ENCODE results near the gene P3H3. TPM values are rescaled to one million over a fixed set of nuclear protein-coding genes. Genes with fewer than 3 reads are reported as not detected.
"Not testable (repeated sequence)": the region's sequence is repeated elsewhere in the genome, so short reads cannot be mapped to it uniquely, and the experiment has no call there.

Gene P3H3
- total RNA-seq, 6 experiments from 2014 or later = 0.98 to 2.1 (median 1.5) TPM

DNA sequence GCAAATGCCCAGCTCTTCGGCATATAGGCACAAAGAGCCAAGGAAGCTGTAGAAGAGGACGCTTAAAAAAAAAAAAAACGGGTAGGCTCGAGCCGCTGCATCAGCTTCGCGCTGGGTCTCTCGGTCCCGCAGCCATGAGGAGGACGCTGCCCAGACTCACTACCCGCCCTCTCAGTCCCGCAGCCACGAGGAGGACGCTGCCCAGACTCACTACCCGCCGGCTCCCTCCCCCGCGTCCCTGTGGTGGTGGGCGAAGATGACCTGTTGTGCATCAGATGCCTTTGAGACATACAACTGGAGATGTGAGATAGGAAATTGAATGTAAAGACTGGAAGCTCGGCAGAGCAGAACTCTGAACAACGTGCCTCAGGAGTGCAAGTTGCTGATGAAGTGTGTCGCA is 56.3 kb downstream of the P3H3 start:
- no peak overlapping the region for H3K4me3 ChIP-seq
- no peak for ATAC-seq
- peaks cover 0 to 8% (median 0%) of the 10 kb centered on the region in 4 donors for H3K36me3 ChIP-seq
- no peaks in the 10 kb centered on the region for H3K27me3 ChIP-seq
- WGBS (ENCODE audit: insufficient coverage, low coverage, low lambda C conversion rate, missing lambda C conversion rate) = 83% methylated on average over 22 of the region's 22 CpGs
- no peak for DNase-seq
- TF ChIP-seq, protein P1, sequence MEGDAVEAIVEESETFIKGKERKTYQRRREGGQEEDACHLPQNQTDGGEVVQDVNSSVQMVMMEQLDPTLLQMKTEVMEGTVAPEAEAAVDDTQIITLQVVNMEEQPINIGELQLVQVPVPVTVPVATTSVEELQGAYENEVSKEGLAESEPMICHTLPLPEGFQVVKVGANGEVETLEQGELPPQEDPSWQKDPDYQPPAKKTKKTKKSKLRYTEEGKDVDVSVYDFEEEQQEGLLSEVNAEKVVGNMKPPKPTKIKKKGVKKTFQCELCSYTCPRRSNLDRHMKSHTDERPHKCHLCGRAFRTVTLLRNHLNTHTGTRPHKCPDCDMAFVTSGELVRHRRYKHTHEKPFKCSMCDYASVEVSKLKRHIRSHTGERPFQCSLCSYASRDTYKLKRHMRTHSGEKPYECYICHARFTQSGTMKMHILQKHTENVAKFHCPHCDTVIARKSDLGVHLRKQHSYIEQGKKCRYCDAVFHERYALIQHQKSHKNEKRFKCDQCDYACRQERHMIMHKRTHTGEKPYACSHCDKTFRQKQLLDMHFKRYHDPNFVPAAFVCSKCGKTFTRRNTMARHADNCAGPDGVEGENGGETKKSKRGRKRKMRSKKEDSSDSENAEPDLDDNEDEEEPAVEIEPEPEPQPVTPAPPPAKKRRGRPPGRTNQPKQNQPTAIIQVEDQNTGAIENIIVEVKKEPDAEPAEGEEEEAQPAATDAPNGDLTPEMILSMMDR (IDR thresholded peaks at IDR 0.05) = no peak
- no peak for TF ChIP-seq POLR2A (IDR thresholded peaks at IDR 0.05)
- intact Hi-C loops (cut with DNase I) = no loop called here
- no peaks in the 10 kb centered on the region for H3K9me3 ChIP-seq
- H3K27ac ChIP-seq = no peak overlapping the region
- H3K4me1 ChIP-seq = peaks cover 0 to 28% (median 2%) of the 10 kb centered on the region in 4 donors

DNA sequence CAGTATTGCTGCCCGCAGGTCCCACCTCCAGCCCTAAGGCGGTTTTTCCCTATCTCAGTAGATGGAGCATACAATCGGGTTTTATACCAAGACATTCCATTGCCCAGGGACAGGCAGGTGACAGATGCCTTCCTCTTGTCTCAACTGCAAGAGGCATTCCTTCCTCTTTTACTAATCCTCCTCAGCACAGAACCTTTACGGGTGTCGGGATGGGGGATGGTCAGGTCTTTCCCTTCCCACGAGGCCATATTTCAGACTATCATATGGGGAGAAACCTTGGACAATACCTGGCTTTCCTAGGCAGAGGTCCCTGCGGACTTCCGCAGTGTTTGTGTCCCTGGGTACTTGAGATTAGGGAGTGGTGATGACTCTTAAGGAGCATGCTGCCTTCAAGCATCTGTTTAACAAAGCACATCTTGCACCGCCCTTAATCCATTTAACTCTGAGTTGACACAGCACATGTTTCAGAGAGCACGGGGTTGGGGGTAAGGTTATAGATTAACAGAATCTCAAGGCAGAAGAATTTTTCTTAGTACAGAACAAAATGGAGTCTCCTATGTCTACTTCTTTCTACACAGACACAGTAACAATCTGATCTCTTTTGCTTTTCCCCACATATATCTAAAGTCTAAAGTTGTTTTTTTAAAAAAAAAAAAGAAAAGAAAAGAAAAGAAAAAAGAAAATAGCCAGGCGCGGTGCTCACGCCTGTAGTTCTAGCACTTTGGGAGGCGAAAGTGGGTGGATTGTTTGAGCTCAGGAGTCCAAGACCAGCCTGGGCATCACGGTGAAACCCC is 58.2 kb downstream of the P3H3 start:
- H3K36me3 ChIP-seq; H3K27ac ChIP-seq; ATAC-seq; intact Hi-C loops (cut with DNase I); H3K9me3 ChIP-seq; H3K4me3 ChIP-seq; DNase-seq; H3K27me3 ChIP-seq: not testable (repeated sequence)
- WGBS (ENCODE audit: insufficient coverage, low coverage, low lambda C conversion rate, missing lambda C conversion rate) = 71% methylated on average over 8 of the region's 15 CpGs
- H3K4me1 ChIP-seq = peaks cover 0 to 22% (median 2%) of the 10 kb centered on the region in 4 donors

DNA sequence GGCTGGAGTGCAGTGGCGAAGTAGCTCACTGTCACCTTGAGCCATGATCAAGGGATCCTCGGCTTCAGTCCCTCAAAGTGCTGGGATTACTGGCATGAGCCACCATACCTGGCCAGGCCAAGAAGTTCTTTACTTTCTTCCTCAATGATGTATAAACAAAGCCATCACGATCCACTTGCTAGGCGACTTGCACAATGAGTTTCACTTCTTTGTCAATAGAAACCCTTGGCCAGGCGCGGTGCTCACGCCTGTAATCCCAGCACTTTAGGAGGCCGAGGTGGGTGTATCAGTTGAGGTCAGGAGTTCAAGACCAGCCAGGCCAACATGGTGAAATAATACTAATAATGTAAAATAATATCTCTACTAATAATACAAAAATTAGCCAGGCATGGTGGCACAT is 59.3 kb downstream of the P3H3 start:
- Histone ChIP-seq H3K4me1 (peaks cover 0 to 27% (median 2%) of the 10 kb centered on the region in 4 donors), H3K36me3 (peaks cover 0 to 8% (median 0%) of the 10 kb centered on the region in 4 donors), H3K9me3 (no peaks in the 10 kb centered on the region), H3K27ac (no peak overlapping the region), H3K27me3 (no peaks in the 10 kb centered on the region), H3K4me3 (no peak overlapping the region)
- DNase-seq (no peak), ATAC-seq (no peak)
- intact Hi-C loops (cut with DNase I) = no loop called here
- WGBS (ENCODE audit: insufficient coverage, low coverage, low lambda C conversion rate, missing lambda C conversion rate) = 41% methylated on average over 8 of the region's 8 CpGs
- TF ChIP-seq, protein P1 (IDR thresholded peaks at IDR 0.05) = no peak
- TF ChIP-seq POLR2A (IDR thresholded peaks at IDR 0.05) = no peak

DNA sequence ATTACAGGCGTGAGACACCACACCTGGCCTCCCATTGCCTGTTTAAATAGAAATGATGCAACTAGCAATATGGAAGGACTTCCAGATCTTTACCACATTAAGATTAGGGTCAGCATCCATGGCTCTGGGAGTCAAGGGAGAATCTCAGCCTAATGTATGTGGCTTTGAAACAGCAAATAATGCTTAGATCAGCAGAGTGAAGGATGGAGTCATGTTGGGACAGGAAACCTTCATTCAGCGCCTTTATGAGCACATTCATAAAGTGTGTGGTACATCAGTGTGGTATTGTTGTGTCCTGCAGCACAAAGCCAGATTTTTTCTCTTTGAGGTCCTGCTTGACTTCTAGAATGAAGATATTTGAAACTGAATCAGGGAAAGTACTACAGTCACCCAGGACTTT is 60.2 kb downstream of the P3H3 start:
- Histone ChIP-seq H3K9me3 (no peaks in the 10 kb centered on the region), H3K36me3 (peaks cover 0 to 8% (median 0%) of the 10 kb centered on the region in 4 donors), H3K4me1 (peaks cover 0 to 27% (median 2%) of the 10 kb centered on the region in 4 donors), H3K4me3 (no peak overlapping the region), H3K27me3 (no peaks in the 10 kb centered on the region), H3K27ac (no peak overlapping the region)
- ATAC-seq (no peak), DNase-seq (no peak)
- intact Hi-C loops (cut with DNase I) = no loop called here
- no peak for TF ChIP-seq POLR2A (IDR thresholded peaks at IDR 0.05)
- TF ChIP-seq, protein P1 (IDR thresholded peaks at IDR 0.05) = no peak
- WGBS (ENCODE audit: insufficient coverage, low coverage, low lambda C conversion rate, missing lambda C conversion rate) = 86% methylated on average over 1 of the region's 2 CpGs

DNA sequence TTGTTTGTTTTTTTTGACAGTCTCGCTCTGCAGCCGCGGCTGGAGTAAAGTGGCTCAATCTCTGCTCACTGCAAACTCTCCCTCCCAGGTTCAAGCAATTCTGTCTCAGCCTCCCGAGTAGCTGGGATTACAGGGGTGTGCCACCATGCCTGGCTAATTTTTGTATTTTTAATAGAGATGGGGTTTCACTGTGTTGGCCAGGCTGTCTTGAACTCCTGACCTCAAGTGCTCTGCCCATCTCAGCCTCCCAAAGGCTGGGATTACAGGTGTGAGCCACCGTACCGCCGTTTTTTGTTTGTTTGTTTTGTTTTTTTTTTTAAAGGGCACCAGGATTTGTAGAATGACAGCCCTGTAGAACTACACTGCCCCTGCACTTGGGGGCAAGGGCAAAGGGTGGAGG is 60.6 kb downstream of the P3H3 start:
- H3K27me3 ChIP-seq; intact Hi-C loops (cut with DNase I); H3K36me3 ChIP-seq; H3K9me3 ChIP-seq; DNase-seq; H3K27ac ChIP-seq; ATAC-seq; H3K4me3 ChIP-seq: not testable (repeated sequence)
- 22% methylated on average over 7 of the region's 7 CpGs for WGBS (ENCODE audit: insufficient coverage, low coverage, low lambda C conversion rate, missing lambda C conversion rate)
- peaks cover 0 to 27% (median 2%) of the 10 kb centered on the region in 4 donors for H3K4me1 ChIP-seq

Other genes with a start within 250 kb of the P3H3 start
- 100 to 1,000 TPM in 1 of 6 experiments, 10 to 100 TPM in 5; 66.7 to 102 (median 82.3) TPM for gene CHD4, start 221.0 kb upstream of the P3H3 start, total RNA-seq
- 1 to 10 TPM in 1 of 6 experiments, under 1 TPM in 5; 0.31 to 1.5 (median 0.78) TPM for gene LPAR5, start 192.4 kb upstream of the P3H3 start, total RNA-seq
- 1 to 10 TPM in 4 of 6 experiments, under 1 TPM in 1, not detected in 1; 0.95 to 3.3 (median 1.7) TPM for gene ACRBP, start 181.0 kb upstream of the P3H3 start, total RNA-seq
- gene ING4, start 165.3 kb upstream of the P3H3 start, total RNA-seq = 10 to 100 TPM; 10.6 to 20.0 (median 17.0) TPM
- 10 to 100 TPM; 11.9 to 22.3 (median 18.3) TPM for gene ZNF384, start 139.0 kb upstream of the P3H3 start, total RNA-seq
- not detected for gene PIANP, start 127.6 kb upstream of the P3H3 start, total RNA-seq
- 10 to 100 TPM; 26.7 to 49.5 (median 30.6) TPM for gene COPS7A, start 104.4 kb upstream of the P3H3 start, total RNA-seq
- 100 to 1,000 TPM; 104 to 185 (median 134) TPM for gene MLF2, start 75.3 kb upstream of the P3H3 start, total RNA-seq
- 100 to 1,000 TPM; 113 to 484 (median 404) TPM for gene PTMS, start 62.0 kb upstream of the P3H3 start, total RNA-seq
- 1 to 10 TPM in 4 of 6 experiments, under 1 TPM in 2; 0.18 to 2.3 (median 1.4) TPM for gene LAG3, start 55.9 kb upstream of the P3H3 start, total RNA-seq
- 10 to 100 TPM; 10.0 to 41.6 (median 28.1) TPM for gene CD4, start 38.9 kb upstream of the P3H3 start, total RNA-seq
- 1 to 10 TPM in 4 of 6 experiments, under 1 TPM in 2; 0.37 to 3.1 (median 2.1) TPM for gene GPR162, start 6.6 kb upstream of the P3H3 start, total RNA-seq
- under 1 TPM in 4 of 6 experiments, not detected in 2; 0.17 to 0.51 (median 0.43) TPM for gene GNB3, start 12.5 kb downstream of the P3H3 start, total RNA-seq
- 1 to 10 TPM in 4 of 6 experiments, under 1 TPM in 2; 0.62 to 1.7 (median 1.3) TPM for gene CDCA3, start 22.9 kb downstream of the P3H3 start, total RNA-seq
- gene USP5, start 23.7 kb downstream of the P3H3 start, total RNA-seq = 10 to 100 TPM; 38.2 to 59.5 (median 42.6) TPM
- gene TPI1, start 39.1 kb downstream of the P3H3 start, total RNA-seq = 100 to 1,000 TPM; 265 to 400 (median 331) TPM
- gene SPSB2, start 44.9 kb downstream of the P3H3 start, total RNA-seq = 1 to 10 TPM; 1.7 to 5.3 (median 3.6) TPM
- gene LRRC23, start 76.4 kb downstream of the P3H3 start, total RNA-seq = 1 to 10 TPM in 5 of 6 experiments, under 1 TPM in 1; 0.93 to 4.3 (median 2.6) TPM
- gene ENO2, start 86.2 kb downstream of the P3H3 start, total RNA-seq = 1 to 10 TPM; 1.1 to 9.3 (median 2.0) TPM
- 10 to 100 TPM in 5 of 6 experiments, 1 to 10 TPM in 1; 9.2 to 24.1 (median 16.8) TPM for gene ATN1, start 99.6 kb downstream of the P3H3 start, total RNA-seq
- gene RNU7-1, start 115.4 kb downstream of the P3H3 start, total RNA-seq = not detected
- 100 to 1,000 TPM in 2 of 6 experiments, 10 to 100 TPM in 4; 47.6 to 189 (median 70.5) TPM for gene C12orf57, start 115.6 kb downstream of the P3H3 start, total RNA-seq
- gene PTPN6, start 122.9 kb downstream of the P3H3 start, total RNA-seq = 10 to 100 TPM; 12.1 to 30.6 (median 19.4) TPM
- gene PHB2, start 142.3 kb downstream of the P3H3 start, total RNA-seq = 100 to 1,000 TPM in 4 of 6 experiments, 10 to 100 TPM in 2; 95.5 to 215 (median 122) TPM
- gene EMG1, start 142.5 kb downstream of the P3H3 start, total RNA-seq = 10 to 100 TPM; 13.2 to 28.1 (median 18.9) TPM
- 100 to 1,000 TPM in 1 of 6 experiments, 10 to 100 TPM in 5; 50.6 to 115 (median 77.5) TPM for gene LPCAT3, start 190.1 kb downstream of the P3H3 start, total RNA-seq
- 1,000 to 10,000 TPM in 5 of 6 experiments, 100 to 1,000 TPM in 1; 993 to 2,993 (median 1,796) TPM for gene C1S, start 232.3 kb downstream of the P3H3 start, total RNA-seq